Chondrocyte (in vitro differentiated cells): ENCODE data around the gene PPP2R1B. TPM values are rescaled to one million over a fixed set of nuclear protein-coding genes. Genes with fewer than 3 reads are reported as not detected.
A peak's percentile ranks its signal among the peaks of the same experiment; 100 is the strongest.

Experiments used
- DNase-seq: peaks from one replicate; pipeline ENCODE4 v3.0.0; 2021; ENCODE audit warnings: mixed read lengths, low spot score
- H3K27ac Mint-ChIP-seq: one replicate; pipeline ENCODE4 v1.8.0; 2021; ENCODE audit warnings: mild to moderate bottlenecking, moderate library complexity, mixed read lengths; ENCODE audit not compliant: unreplicated experiment
- H3K27me3 Mint-ChIP-seq: 2 replicates; pipeline ENCODE4 v1.8.0; 2021; ENCODE audit warnings: low read depth, mixed read lengths
- H3K36me3 Mint-ChIP-seq: 2 replicates; pipeline ENCODE4 v1.8.0; 2021; ENCODE audit warnings: low read depth, mixed read lengths
- H3K4me1 Mint-ChIP-seq: 2 replicates; pipeline ENCODE4 v1.8.0; 2021; ENCODE audit warnings: low read depth, mild to moderate bottlenecking, mixed read lengths
- H3K4me3 Mint-ChIP-seq: one replicate; pipeline ENCODE4 v1.8.0; 2021; ENCODE audit warnings: mild to moderate bottlenecking, moderate library complexity, mixed read lengths; ENCODE audit not compliant: unreplicated experiment
- H3K9me3 Mint-ChIP-seq: 2 replicates; pipeline ENCODE4 v1.8.0; 2021; ENCODE audit warnings: low read depth, mixed read lengths
- total RNA-seq: library from RNA; stranded (reverse); gene quantifications from 3 replicates; pipeline ENCODE4 v1.2.1, GENCODE V29; 2021
- TF ChIP-seq, protein P1 (sequence below): fragments of 200-600 bp; sonication (generic); IDR thresholded peaks from 2 replicates; pipeline ENCODE4 v1.5.0; 2021; ENCODE audit warnings: antibody characterized with exemption, mild to moderate bottlenecking, moderate library complexity

The PPP2R1B gene
- total RNA-seq, 1 donor from 2014 or later = 17.2 TPM

- Mint-ChIP-seq H3K9me3 (peaks cover 5% of the 10 kb centered on the region), H3K27me3 (no peaks in the 10 kb centered on the region), H3K4me1 (peaks cover 20% of the 10 kb centered on the region), H3K27ac (no peak overlapping the region), H3K4me3 (no peak overlapping the region), H3K36me3 (peaks cover 26% of the 10 kb centered on the region)
- no peak for DNase-seq
- TF ChIP-seq, protein P1, sequence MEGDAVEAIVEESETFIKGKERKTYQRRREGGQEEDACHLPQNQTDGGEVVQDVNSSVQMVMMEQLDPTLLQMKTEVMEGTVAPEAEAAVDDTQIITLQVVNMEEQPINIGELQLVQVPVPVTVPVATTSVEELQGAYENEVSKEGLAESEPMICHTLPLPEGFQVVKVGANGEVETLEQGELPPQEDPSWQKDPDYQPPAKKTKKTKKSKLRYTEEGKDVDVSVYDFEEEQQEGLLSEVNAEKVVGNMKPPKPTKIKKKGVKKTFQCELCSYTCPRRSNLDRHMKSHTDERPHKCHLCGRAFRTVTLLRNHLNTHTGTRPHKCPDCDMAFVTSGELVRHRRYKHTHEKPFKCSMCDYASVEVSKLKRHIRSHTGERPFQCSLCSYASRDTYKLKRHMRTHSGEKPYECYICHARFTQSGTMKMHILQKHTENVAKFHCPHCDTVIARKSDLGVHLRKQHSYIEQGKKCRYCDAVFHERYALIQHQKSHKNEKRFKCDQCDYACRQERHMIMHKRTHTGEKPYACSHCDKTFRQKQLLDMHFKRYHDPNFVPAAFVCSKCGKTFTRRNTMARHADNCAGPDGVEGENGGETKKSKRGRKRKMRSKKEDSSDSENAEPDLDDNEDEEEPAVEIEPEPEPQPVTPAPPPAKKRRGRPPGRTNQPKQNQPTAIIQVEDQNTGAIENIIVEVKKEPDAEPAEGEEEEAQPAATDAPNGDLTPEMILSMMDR = no peak
Measured at GRCh38 chr11:111749646-111750045, 16.5 kb downstream of the PPP2R1B start.

DNA sequence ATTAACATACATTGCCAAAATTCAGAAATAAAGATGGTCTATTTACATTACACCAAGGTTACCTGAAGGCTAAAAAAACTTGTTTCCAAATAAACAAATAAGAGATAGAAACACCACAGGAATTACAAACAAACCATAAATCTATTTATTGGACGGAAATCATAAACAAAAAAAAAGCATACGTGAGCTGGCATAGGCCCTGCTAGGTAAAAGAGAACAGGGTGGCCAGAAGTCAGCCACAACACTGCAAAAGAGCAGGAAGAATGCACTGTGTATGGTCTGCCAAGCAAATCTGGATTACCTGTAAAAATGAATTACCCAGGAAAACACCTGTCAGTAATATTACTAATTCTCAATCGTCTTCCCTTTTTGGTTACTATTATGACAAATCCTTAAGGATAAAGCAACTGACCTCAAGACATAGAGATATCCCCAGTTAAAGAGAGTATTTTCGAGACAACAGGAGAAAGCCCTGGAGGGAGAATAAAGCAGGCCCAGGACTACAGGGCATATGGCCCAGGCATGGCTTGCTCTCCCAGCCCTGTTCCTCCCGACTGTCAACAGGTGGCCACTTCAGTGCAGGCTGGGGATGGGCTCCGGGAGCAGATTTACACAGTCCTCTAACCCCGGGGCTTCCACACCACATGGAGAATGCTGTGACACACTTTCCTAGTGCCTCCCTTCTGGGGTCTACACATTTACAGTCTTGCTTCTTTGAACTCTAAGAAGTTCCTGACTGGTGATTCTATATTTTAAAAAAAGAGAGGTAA is 18.0 kb downstream of the PPP2R1B start:
- peaks cover 5% of the 10 kb centered on the region for H3K9me3 Mint-ChIP-seq
- no peaks in the 10 kb centered on the region for H3K27me3 Mint-ChIP-seq
- TF ChIP-seq, protein P1 = no peak
- H3K4me3 Mint-ChIP-seq = no peak overlapping the region
- no peak overlapping the region for H3K27ac Mint-ChIP-seq
- H3K4me1 Mint-ChIP-seq = peaks cover 28% of the 10 kb centered on the region
- no peak for DNase-seq
- H3K36me3 Mint-ChIP-seq = peaks cover 29% of the 10 kb centered on the region

DNA sequence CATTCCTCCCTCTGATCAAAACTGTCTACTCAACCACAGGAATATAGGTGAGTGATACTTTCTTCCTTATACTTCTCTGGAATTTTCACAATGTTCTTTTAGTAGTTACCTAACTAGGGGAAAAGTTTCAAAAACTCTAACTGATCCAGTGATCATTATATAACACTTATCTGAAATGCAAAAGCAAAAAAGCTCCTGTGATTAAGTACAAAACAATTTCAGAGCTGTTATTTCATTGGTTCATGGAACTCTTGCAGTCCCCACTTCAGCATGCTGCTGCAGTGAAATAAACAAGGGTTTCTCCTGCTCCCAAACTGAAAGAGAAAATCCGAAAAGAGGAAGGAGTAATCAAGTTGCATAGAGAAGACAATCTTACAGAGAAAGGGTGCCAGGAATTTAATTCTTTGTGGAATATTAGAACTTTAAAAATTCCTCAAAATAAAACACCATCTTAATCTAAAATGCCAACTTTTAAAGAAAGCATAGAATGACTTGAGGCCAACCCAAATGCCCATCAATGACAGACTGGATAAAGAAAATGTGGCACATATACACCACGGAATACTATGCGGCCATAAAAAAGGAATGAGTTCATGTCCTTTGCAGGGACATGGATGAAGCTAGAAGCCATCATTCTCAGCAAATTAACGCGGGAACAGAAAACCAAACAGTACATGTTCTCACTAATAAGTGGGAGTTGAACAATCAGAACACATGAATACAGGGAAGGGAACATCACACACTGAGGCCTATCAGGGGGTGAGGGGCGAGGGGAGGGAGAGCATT is 20.3 kb downstream of the PPP2R1B start:
- peak overlapping the region; percentile 94 for H3K27ac Mint-ChIP-seq
- no peak for DNase-seq
- peaks cover 28% of the 10 kb centered on the region for H3K4me1 Mint-ChIP-seq
- H3K27me3 Mint-ChIP-seq = no peaks in the 10 kb centered on the region
- H3K9me3 Mint-ChIP-seq = peaks cover 5% of the 10 kb centered on the region
- TF ChIP-seq, protein P1 = no peak
- H3K4me3 Mint-ChIP-seq = peak overlapping the region; percentile 18
- peaks cover 31% of the 10 kb centered on the region for H3K36me3 Mint-ChIP-seq

DNA sequence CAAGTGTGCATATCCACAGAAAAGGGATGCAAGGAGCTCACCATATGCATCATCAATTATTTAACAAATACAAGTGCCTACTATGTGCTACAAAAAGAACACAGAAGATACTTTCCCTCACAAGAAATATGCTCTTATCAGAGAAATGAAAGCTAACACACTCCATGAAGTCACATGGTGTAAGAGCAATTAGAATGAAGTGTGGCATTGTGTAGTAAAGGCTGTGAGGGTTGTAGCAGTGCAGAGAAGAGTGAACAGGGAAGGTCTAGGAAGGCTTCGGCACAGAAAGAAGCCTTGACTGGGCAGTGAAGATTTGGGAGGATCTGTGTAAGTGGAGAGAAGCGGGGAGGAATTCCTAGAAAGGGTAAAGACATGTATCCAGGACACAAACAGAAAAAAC is 22.5 kb downstream of the PPP2R1B start:
- H3K36me3 Mint-ChIP-seq = peaks cover 26% of the 10 kb centered on the region
- DNase-seq = no peak
- H3K27ac Mint-ChIP-seq = no peak overlapping the region
- H3K9me3 Mint-ChIP-seq = peaks cover 5% of the 10 kb centered on the region
- H3K4me3 Mint-ChIP-seq = no peak overlapping the region
- peaks cover 28% of the 10 kb centered on the region for H3K4me1 Mint-ChIP-seq
- TF ChIP-seq, protein P1 = no peak
- H3K27me3 Mint-ChIP-seq = no peaks in the 10 kb centered on the region

- Mint-ChIP-seq H3K9me3 (peaks cover 5% of the 10 kb centered on the region), H3K27ac (no peak overlapping the region), H3K4me1 (peaks cover 41% of the 10 kb centered on the region), H3K4me3 (no peak overlapping the region), H3K36me3 (peaks cover 25% of the 10 kb centered on the region), H3K27me3 (no peaks in the 10 kb centered on the region)
- TF ChIP-seq, protein P1 = no peak
- no peak for DNase-seq
Measured at GRCh38 chr11:111741751-111742150, 24.4 kb downstream of the PPP2R1B start.
